ENCODE data around the gene URM1.

The URM1 gene

GRCh38 chr9:128339761-128340690, 31.1 kb upstream of the URM1 start, which contains the start of gene SLC27A4:
TSS of gene SLC27A4 (plus strand) at chr9:128340527. CDS start at chr9:128343133, 2,606 bp downstream.
- peaks cover 8% of the 10 kb centered on the region for H3K4me1 Mint-ChIP-seq (ENCODE audit: low read depth)
- no peaks in the 10 kb centered on the region for H3K27me3 Mint-ChIP-seq (ENCODE audit: low read depth)
- peak within 1 kb of the TSS; percentile 94 for H3K27ac Mint-ChIP-seq
- H3K4me3 Mint-ChIP-seq = peak within 1 kb of the TSS; percentile 94
- DNase-seq (ENCODE audit: low spot score) = peak; percentile 85
- no peaks in the 10 kb centered on the region for H3K9me3 Mint-ChIP-seq
- peaks cover 5% of the 10 kb centered on the region for H3K36me3 Mint-ChIP-seq (ENCODE audit: low read depth)

- Mint-ChIP-seq H3K9me3 (no peaks in the 10 kb centered on the region), H3K27me3 (ENCODE audit: low read depth) (no peaks in the 10 kb centered on the region), H3K27ac (peak overlapping the region; percentile 94), H3K36me3 (ENCODE audit: low read depth) (peaks cover 5% of the 10 kb centered on the region), H3K4me1 (ENCODE audit: low read depth) (peaks cover 8% of the 10 kb centered on the region), H3K4me3 (peak overlapping the region; percentile 94)
- peak; percentile 21 for DNase-seq (ENCODE audit: low spot score)
Observed at GRCh38 chr9:128340691-128341434, 30.3 kb upstream of the URM1 start.

GRCh38 chr9:128341435-128341849, 29.7 kb upstream of the URM1 start:
- Mint-ChIP-seq H3K36me3 (ENCODE audit: low read depth) (peaks cover 5% of the 10 kb centered on the region), H3K9me3 (no peaks in the 10 kb centered on the region), H3K4me1 (ENCODE audit: low read depth) (peaks cover 8% of the 10 kb centered on the region), H3K27me3 (ENCODE audit: low read depth) (no peaks in the 10 kb centered on the region), H3K4me3 (peak overlapping the region; percentile 94), H3K27ac (peak overlapping the region; percentile 94)
- peak; percentile 68 for DNase-seq (ENCODE audit: low spot score)

GRCh38 chr9:128342971-128343680, 28.0 kb upstream of the URM1 start:
- Mint-ChIP-seq H3K4me3 (no peak overlapping the region), H3K9me3 (no peaks in the 10 kb centered on the region), H3K36me3 (ENCODE audit: low read depth) (peaks cover 10% of the 10 kb centered on the region), H3K27ac (no peak overlapping the region), H3K27me3 (ENCODE audit: low read depth) (no peaks in the 10 kb centered on the region), H3K4me1 (ENCODE audit: low read depth) (peaks cover 8% of the 10 kb centered on the region)
- no peak for DNase-seq (ENCODE audit: low spot score)

GRCh38 chr9:128343855-128344254, 27.3 kb upstream of the URM1 start:
- no peak for DNase-seq (ENCODE audit: low spot score)
- Mint-ChIP-seq H3K27me3 (ENCODE audit: low read depth) (no peaks in the 10 kb centered on the region), H3K36me3 (ENCODE audit: low read depth) (peaks cover 10% of the 10 kb centered on the region), H3K4me1 (ENCODE audit: low read depth) (peaks cover 8% of the 10 kb centered on the region), H3K27ac (no peak overlapping the region), H3K9me3 (no peaks in the 10 kb centered on the region), H3K4me3 (no peak overlapping the region)

- H3K4me1 Mint-ChIP-seq (ENCODE audit: low read depth) = peaks cover 4% of the 10 kb centered on the region
- H3K4me3 Mint-ChIP-seq = no peak overlapping the region
- H3K27me3 Mint-ChIP-seq (ENCODE audit: low read depth) = no peaks in the 10 kb centered on the region
- no peaks in the 10 kb centered on the region for H3K9me3 Mint-ChIP-seq
- H3K36me3 Mint-ChIP-seq (ENCODE audit: low read depth) = peaks cover 13% of the 10 kb centered on the region
- H3K27ac Mint-ChIP-seq = no peak overlapping the region
- DNase-seq (ENCODE audit: low spot score) = no peak
Observed at GRCh38 chr9:128344931-128345605, 26.1 kb upstream of the URM1 start.

GRCh38 chr9:128349125-128349524, 22.0 kb upstream of the URM1 start:
- no peaks in the 10 kb centered on the region for H3K4me1 Mint-ChIP-seq (ENCODE audit: low read depth)
- peaks cover 17% of the 10 kb centered on the region for H3K36me3 Mint-ChIP-seq (ENCODE audit: low read depth)
- H3K9me3 Mint-ChIP-seq = no peaks in the 10 kb centered on the region
- H3K4me3 Mint-ChIP-seq = no peak overlapping the region
- no peak for DNase-seq (ENCODE audit: low spot score)
- H3K27me3 Mint-ChIP-seq (ENCODE audit: low read depth) = no peaks in the 10 kb centered on the region
- no peak overlapping the region for H3K27ac Mint-ChIP-seq

GRCh38 chr9:128349772-128350171, 21.4 kb upstream of the URM1 start:
- H3K36me3 Mint-ChIP-seq (ENCODE audit: low read depth) = peaks cover 16% of the 10 kb centered on the region

GRCh38 chr9:128355451-128355850, 15.7 kb upstream of the URM1 start:
- Mint-ChIP-seq H3K9me3 (no peaks in the 10 kb centered on the region), H3K27ac (no peak overlapping the region), H3K36me3 (ENCODE audit: low read depth) (peaks cover 7% of the 10 kb centered on the region)

More at GRCh38 chr9:128349772-128350171, 21.4 kb upstream of the URM1 start:
- Mint-ChIP-seq H3K9me3 (no peaks in the 10 kb centered on the region), H3K27me3 (ENCODE audit: low read depth) (no peaks in the 10 kb centered on the region), H3K27ac (no peak overlapping the region), H3K4me3 (no peak overlapping the region), H3K4me1 (ENCODE audit: low read depth) (no peaks in the 10 kb centered on the region)
- DNase-seq (ENCODE audit: low spot score) = no peak

GRCh38 chr9:128358090-128358489, 13.1 kb upstream of the URM1 start:
- Mint-ChIP-seq H3K27ac (no peak overlapping the region), H3K36me3 (ENCODE audit: low read depth) (peaks cover 6% of the 10 kb centered on the region), H3K4me1 (ENCODE audit: low read depth) (peaks cover 1% of the 10 kb centered on the region), H3K4me3 (no peak overlapping the region), H3K9me3 (no peaks in the 10 kb centered on the region), H3K27me3 (ENCODE audit: low read depth) (no peaks in the 10 kb centered on the region)
- DNase-seq (ENCODE audit: low spot score) = no peak

More at GRCh38 chr9:128355451-128355850, 15.7 kb upstream of the URM1 start:
- Mint-ChIP-seq H3K27me3 (ENCODE audit: low read depth) (no peaks in the 10 kb centered on the region), H3K4me1 (ENCODE audit: low read depth) (no peaks in the 10 kb centered on the region), H3K4me3 (no peak overlapping the region)
- DNase-seq (ENCODE audit: low spot score) = no peak

- no peak for DNase-seq (ENCODE audit: low spot score)
- no peaks in the 10 kb centered on the region for H3K9me3 Mint-ChIP-seq
- H3K27me3 Mint-ChIP-seq (ENCODE audit: low read depth) = no peaks in the 10 kb centered on the region
- no peak overlapping the region for H3K4me3 Mint-ChIP-seq
- peaks cover 6% of the 10 kb centered on the region for H3K36me3 Mint-ChIP-seq (ENCODE audit: low read depth)
- no peak overlapping the region for H3K27ac Mint-ChIP-seq
- peaks cover 1% of the 10 kb centered on the region for H3K4me1 Mint-ChIP-seq (ENCODE audit: low read depth)
Observed at GRCh38 chr9:128358861-128359260, 12.3 kb upstream of the URM1 start.

- peaks cover 7% of the 10 kb centered on the region for H3K4me1 Mint-ChIP-seq (ENCODE audit: low read depth)
- no peaks in the 10 kb centered on the region for H3K27me3 Mint-ChIP-seq (ENCODE audit: low read depth)
- H3K36me3 Mint-ChIP-seq (ENCODE audit: low read depth) = peaks cover 4% of the 10 kb centered on the region
- H3K9me3 Mint-ChIP-seq = no peaks in the 10 kb centered on the region
- no peak for DNase-seq (ENCODE audit: low spot score)
- no peak overlapping the region for H3K27ac Mint-ChIP-seq
- H3K4me3 Mint-ChIP-seq = no peak overlapping the region
Observed at GRCh38 chr9:128360826-128361225, 10.3 kb upstream of the URM1 start.

- H3K27ac Mint-ChIP-seq = peak overlapping the region; percentile 62
- H3K9me3 Mint-ChIP-seq = no peaks in the 10 kb centered on the region
- H3K4me3 Mint-ChIP-seq = peak overlapping the region; percentile 82
- no peaks in the 10 kb centered on the region for H3K36me3 Mint-ChIP-seq (ENCODE audit: low read depth)
- H3K27me3 Mint-ChIP-seq (ENCODE audit: low read depth) = no peaks in the 10 kb centered on the region
- peaks cover 7% of the 10 kb centered on the region for H3K4me1 Mint-ChIP-seq (ENCODE audit: low read depth)
- no peak for DNase-seq (ENCODE audit: low spot score)
Observed at GRCh38 chr9:128361296-128361985, 9.7 kb upstream of the URM1 start.

Measured in T-helper 2 cell treated with Interferon-gamma antibody and Interleukin-4, amounts not matched to agents 5 μg/mL and 100 μg/mL, for 36 hours (primary cell).